Measurements from ENCODE around the gene BCL7B. TPM values are rescaled to one million over a fixed set of nuclear protein-coding genes. Genes with fewer than 3 reads are reported as not detected.
A peak's percentile ranks its signal among the peaks of the same experiment; 100 is the strongest.

The BCL7B gene
- total and polyA plus RNA-seq, 2 of the 13 experiments (the other 11 are each of a cell fraction or from before 2014, with no cell fraction given): 24.3 to 38.2 TPM

DNA sequence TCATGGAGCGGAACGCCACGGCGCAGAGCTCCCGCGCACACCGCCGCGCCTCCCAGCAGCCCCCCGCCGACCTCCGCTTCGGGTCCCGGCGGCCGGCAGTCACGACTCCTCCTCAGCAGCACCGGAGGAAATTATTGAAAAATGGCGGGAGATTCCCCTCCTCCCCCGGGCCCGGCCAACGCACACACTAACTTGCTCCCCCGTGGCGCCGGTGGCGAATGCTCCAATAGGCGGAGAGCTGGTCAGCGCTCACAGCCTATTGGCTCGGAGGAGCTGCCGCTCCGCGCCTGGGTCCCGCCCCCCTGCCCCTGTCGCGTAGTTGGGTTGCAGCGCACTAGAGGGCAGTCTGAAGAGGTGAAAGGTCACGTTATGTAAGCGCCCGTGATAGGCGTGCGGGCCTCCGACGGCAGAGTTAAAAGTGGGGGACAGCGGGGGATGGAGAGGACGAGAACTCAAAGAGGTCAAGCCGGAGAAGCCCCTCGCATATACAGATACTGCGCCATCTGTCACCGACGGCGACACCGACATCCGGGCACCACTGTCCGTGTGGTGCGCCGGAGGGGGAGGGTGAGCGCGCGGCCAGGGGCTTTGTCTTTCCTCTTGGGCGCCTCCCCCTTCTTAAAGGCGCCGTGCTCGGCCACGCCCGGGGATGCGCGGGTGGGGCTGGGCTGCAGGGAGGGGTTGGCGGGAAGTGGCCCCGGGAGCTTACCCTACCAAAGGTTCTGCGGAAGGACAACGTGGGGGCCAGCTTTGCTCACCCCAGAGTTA is 35.2 kb downstream of the BCL7B start, which contains the start of gene BAZ1B (continued):
- 0 out of 2 replicates have a peak, but pooled peaks have one; percentile 39 for TF ChIP-seq ZSCAN29 (CRISPR knock-in tag; conservative IDR thresholded peaks at IDR 0.05)
- no peak for TF ChIP-seq RORA (CRISPR knock-in tag; IDR thresholded peaks at IDR 0.05)
- no peak for TF ChIP-seq ZNF780A (CRISPR knock-in tag; IDR thresholded peaks at IDR 0.05)
- TF ChIP-seq, protein P1, sequence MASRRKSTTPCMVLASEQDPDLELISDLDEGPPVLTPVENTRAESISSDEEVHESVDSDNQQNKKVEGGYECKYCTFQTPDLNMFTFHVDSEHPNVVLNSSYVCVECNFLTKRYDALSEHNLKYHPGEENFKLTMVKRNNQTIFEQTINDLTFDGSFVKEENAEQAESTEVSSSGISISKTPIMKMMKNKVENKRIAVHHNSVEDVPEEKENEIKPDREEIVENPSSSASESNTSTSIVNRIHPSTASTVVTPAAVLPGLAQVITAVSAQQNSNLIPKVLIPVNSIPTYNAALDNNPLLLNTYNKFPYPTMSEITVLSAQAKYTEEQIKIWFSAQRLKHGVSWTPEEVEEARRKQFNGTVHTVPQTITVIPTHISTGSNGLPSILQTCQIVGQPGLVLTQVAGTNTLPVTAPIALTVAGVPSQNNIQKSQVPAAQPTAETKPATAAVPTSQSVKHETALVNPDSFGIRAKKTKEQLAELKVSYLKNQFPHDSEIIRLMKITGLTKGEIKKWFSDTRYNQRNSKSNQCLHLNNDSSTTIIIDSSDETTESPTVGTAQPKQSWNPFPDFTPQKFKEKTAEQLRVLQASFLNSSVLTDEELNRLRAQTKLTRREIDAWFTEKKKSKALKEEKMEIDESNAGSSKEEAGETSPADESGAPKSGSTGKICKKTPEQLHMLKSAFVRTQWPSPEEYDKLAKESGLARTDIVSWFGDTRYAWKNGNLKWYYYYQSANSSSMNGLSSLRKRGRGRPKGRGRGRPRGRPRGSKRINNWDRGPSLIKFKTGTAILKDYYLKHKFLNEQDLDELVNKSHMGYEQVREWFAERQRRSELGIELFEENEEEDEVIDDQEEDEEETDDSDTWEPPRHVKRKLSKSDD (CRISPR knock-in tag; IDR thresholded peaks at IDR 0.05; ENCODE audit: low read depth): no peak
- TF ChIP-seq ATF7 (IDR thresholded peaks at IDR 0.05): no peak
- TF ChIP-seq ATF7 (CRISPR knock-in tag; IDR thresholded peaks at IDR 0.05): no peak
- TF ChIP-seq KDM2A (CRISPR knock-in tag; IDR thresholded peaks at IDR 0.05; ENCODE audit: borderline replicate concordance, low read depth): peak; percentile 80; the same call in 1 of the 2 replicates
- no peak for TF ChIP-seq ZC3H13 (CRISPR knock-in tag; IDR thresholded peaks at IDR 0.05)
- TF ChIP-seq ZFY (CRISPR knock-in tag; IDR thresholded peaks at IDR 0.05): peak; percentile 86
- no peak for TF ChIP-seq ZSCAN22 (CRISPR knock-in tag; IDR thresholded peaks at IDR 0.05)
- no peak; the same call in 1 of the 2 replicates for TF ChIP-seq ZNF607 (CRISPR knock-in tag; IDR thresholded peaks at IDR 0.05; ENCODE audit: borderline replicate concordance)
- no peak for TF ChIP-seq RARG (CRISPR knock-in tag; IDR thresholded peaks at IDR 0.05; ENCODE audit: low read depth)
- no peak for TF ChIP-seq ZNF354B (CRISPR knock-in tag; IDR thresholded peaks at IDR 0.05)
- TF ChIP-seq ZNF446 (CRISPR knock-in tag; IDR thresholded peaks at IDR 0.05): no peak
- TF ChIP-seq ZNF329 (CRISPR knock-in tag; IDR thresholded peaks at IDR 0.05; ENCODE audit: low read depth): 0 out of 2 replicates have a peak, but pooled peaks have one; percentile 3
- no peak for TF ChIP-seq ZNF629 (CRISPR knock-in tag; conservative IDR thresholded peaks at IDR 0.05)
- TF ChIP-seq HMG20A (CRISPR knock-in tag; IDR thresholded peaks at IDR 0.05; ENCODE audit: borderline replicate concordance): 0 out of 2 replicates have a peak, but pooled peaks have one; percentile 22
- TF ChIP-seq RXRA (CRISPR knock-in tag; IDR thresholded peaks at IDR 0.05): peak; percentile 90
- TF ChIP-seq, protein P2, sequence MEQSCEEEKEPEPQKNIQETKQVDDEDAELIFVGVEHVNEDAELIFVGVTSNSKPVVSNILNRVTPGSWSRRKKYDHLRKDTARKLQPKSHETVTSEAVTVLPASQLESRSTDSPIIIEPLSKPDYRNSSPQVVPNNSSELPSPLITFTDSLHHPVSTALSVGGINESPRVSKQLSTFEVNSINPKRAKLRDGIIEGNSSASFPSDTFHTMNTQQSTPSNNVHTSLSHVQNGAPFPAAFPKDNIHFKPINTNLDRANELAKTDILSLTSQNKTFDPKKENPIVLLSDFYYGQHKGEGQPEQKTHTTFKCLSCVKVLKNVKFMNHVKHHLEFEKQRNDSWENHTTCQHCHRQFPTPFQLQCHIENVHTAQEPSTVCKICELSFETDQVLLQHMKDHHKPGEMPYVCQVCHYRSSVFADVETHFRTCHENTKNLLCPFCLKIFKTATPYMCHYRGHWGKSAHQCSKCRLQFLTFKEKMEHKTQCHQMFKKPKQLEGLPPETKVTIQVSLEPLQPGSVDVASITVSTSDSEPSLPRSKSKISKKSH (CRISPR knock-in tag; IDR thresholded peaks at IDR 0.05; ENCODE audit: borderline replicate concordance): no peak; the same call in 1 of the 2 replicates
- peak; percentile 78 for TF ChIP-seq CBFB (CRISPR knock-in tag; IDR thresholded peaks at IDR 0.05)
- no peak for TF ChIP-seq MBNL3 (CRISPR knock-in tag; conservative IDR thresholded peaks at IDR 0.05)
- no peak for TF ChIP-seq ZFP37 (CRISPR knock-in tag; IDR thresholded peaks at IDR 0.05; ENCODE audit: borderline replicate concordance)
- no peak for TF ChIP-seq ZFP62 (CRISPR knock-in tag; IDR thresholded peaks at IDR 0.05)
- no peak for TF ChIP-seq ZFP41 (CRISPR knock-in tag; IDR thresholded peaks at IDR 0.05; ENCODE audit: borderline replicate concordance)
- TF ChIP-seq FIP1L1 (IDR thresholded peaks at IDR 0.05; ENCODE audit: borderline replicate concordance, insufficient read depth, low read depth, low read length): no peak
- no peak for TF ChIP-seq ZNF546 (CRISPR knock-in tag; conservative IDR thresholded peaks at IDR 0.05)
- TF ChIP-seq ZNF124 (CRISPR knock-in tag; IDR thresholded peaks at IDR 0.05): 0 out of 2 replicates have a peak, but pooled peaks have one; percentile 57
- no peak for TF ChIP-seq JARID2 (CRISPR knock-in tag; IDR thresholded peaks at IDR 0.05; ENCODE audit: insufficient replicate concordance)
